ENCODE measurements around the gene MISP.

MISP gene

DNA sequence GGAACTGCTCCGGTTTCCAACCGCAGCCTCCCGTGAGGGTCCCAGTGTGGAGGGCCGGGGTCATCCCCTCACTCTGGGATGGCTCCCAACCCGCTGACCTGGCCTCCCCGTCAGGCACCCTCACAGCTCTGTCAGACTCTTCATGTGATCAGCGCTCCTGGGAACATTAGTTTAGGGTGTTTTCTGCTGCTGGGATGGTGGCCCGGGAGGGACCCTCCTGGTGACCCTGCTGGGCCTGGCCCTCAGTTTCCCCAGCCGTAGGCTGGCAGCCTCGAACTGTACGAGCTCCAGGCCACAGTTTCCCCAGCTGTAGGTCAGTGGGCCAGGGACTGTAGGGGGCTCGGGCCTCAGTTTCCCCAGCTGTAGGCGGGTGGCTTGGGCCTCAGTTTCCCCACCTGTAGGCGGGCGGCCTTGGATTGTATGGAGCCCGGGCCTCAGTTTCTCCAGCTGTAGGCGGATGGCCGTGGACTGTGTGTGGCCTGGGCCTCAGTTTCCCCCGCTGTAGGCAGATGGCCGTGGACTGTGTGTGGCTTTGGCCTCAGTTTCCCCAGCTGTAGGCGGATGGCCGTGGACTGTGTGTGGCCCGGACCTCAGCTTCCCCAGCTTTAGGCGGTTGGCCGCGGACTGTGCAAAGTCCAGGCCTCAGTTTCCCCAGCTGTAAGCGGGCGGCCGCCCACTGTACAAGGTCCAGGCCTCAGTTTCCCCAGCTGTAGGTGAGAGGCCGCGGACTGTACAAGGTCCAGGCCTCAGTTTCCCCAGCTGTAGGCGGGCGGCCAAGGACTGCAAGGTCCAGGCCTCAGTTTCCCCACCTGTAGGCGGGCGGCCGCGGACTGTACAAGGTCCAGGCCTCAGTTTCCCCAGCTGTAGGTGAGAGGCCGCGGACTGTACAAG is 45.0 kb downstream of the MISP start:
- in situ Hi-C loops (cut with HindIII; ENCODE audit: low sequenced_read_pairs): no loop called here

DNA sequence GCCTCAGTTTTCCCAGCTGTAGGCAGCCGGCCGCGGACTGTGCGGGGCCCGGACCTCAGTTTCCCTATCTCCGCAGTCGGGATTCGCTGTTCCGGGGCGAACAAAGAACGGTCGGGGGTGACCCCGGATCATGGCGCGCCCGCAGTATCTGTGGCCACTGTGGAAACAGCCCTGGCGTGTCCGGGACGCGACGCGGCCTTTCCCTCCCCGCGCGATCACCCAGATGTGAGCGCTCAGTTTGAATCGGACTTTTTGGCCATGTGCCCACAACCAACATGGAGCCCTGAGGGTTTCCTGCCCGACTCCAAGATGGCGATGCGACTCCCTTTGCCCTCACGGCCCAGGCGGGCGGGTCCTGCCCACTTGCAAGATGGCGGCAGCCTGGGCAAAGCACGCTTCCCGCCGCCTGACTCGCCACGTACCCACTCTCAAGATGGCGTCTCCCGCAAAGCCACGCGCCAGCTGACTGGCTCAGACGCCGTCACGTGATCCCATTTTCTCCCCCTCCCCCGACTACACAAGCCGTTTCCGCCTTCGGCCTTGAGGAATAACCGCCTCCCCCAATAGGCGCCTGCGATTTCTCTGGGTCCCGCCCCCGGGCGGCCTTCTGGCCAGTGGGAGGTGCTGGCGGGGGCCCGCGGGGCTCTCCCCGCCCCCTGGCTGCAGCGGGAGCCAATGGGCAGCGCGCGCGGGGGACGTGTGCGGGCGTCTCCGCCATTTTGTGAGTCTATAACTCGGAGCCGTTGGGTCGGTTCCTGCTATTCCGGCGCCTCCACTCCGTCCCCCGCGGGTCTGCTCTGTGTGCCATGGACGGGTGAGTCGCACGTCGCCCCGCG is 46.0 kb downstream of the MISP start, which contains the start of gene PTBP1:
Gene PTBP1, plus strand, starts transcription at position 761 of the 836 bp plus-strand sequence. Its CDS starts 46 bp downstream, at position 807.
- in situ Hi-C loops (cut with HindIII; ENCODE audit: low sequenced_read_pairs): no loop called here

DNA sequence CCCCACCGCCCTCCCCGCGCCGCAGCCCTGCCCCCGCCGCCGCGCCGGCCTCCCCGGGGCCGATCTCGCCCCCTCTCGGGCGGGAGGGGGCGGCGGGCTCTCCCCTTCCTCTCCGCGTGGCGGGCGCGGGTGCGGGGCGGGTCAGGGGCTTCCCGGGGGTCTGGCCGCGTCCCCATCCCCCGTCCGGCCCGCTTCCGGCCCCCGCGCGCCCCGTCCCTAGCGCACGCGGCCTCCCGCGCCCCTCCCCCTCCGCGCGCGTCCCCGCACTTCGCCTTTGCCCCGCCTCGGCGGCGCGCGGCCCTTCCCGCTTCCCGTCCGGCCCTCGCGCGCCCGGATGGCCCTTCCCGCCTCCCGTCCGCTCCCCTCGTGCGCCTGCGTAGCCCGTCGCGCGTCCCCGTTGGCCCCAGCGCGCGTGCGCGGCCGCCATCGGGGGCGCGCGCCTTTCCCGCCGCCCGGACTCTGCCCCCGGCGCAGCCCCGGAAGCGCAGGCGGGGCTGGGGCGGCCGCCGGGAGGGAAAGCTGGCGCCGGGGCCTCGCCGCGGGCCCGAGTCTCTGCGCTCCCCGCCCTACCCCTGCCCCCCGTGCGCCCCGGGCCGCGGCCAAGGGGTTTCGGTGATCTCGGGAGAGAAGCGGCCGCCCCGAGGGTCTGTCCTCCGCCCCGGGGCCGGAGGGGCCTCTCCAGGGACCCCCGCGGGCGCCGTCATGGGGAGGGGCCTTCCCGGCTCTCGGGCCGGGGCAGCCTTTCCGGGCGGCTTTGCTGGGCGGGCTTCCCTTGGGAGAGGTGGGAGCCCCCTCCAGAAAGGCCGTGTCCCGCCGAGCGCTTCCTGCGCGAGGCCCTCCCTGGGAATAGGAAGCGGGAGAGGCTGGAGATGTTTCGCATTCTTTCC is 46.9 kb downstream of the MISP start:
- in situ Hi-C loops (cut with HindIII; ENCODE audit: low sequenced_read_pairs): no loop called here

DNA sequence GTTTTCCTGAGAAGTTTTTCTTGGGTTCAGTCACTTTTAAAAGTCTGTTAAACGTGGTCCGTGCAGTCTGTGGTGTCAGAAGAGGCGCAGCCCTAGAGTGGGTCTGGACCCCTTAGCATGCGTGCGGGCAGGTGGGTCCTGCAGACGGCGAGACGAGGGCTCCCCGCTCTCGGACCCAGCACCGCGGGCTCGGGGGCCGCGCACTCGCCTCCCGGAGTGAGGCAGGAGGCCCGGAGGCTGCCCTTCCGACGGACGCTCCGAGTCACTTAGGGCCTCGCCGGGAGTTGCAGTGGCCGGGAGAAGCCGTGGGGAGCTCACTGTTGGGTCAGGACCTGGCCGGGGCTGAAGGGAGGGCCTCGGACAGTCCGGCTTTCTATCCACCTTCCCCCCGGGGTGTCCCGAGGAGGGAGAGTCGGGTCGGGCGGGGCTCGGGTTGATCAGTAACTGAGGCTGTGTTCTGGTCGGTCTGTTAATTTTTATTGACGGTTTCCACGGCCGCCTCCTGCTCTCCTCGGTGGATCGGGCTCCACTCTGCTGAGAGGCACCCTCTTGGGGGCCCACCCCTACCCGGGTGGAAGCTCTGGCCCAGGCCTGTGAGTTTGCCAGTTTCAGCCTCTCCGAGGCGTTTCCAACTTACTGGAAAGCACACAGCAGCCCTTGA is 47.6 kb downstream of the MISP start:
- in situ Hi-C loops (cut with HindIII; ENCODE audit: low sequenced_read_pairs): no loop called here

DNA sequence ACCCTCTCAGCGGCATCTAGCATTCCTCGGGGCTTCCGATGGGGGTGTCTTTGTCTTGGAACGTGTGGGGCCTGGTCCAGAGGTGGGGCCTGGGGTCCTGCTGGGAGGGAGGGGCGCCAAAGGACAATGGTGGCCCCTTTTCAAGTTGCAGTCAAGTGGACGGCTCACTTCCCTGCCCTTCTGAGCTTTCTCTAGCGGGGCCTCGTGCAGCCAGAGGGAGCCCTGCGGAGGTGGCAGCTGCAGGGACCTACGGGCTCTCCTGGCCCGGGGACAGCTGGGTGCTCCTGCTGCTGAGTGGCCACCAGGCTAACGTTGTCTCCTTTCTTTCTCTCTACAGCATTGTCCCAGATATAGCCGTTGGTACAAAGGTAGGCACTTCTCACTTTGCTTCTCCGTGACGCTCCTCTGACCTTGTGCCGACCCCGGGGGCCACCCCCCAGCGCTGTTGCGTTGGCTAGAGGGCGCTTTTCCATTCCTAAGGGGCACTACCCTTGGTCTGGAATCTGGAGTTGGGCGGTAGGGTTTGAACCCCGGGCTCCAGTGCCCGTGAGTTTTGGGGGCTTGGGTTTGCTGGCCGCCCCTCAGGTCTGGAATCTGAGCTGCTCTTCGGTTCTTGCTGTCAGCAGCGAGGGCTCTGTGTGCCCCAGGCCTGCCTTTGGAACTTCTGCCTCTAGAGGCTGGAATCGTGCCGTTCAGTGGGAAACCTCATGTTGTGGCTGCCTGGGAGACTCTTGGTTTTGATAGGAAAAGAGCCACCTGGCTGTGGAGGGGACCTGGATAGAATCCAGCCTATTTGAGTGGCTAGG is 48.4 kb downstream of the MISP start:
- in situ Hi-C loops (cut with HindIII; ENCODE audit: low sequenced_read_pairs): no loop called here

DNA sequence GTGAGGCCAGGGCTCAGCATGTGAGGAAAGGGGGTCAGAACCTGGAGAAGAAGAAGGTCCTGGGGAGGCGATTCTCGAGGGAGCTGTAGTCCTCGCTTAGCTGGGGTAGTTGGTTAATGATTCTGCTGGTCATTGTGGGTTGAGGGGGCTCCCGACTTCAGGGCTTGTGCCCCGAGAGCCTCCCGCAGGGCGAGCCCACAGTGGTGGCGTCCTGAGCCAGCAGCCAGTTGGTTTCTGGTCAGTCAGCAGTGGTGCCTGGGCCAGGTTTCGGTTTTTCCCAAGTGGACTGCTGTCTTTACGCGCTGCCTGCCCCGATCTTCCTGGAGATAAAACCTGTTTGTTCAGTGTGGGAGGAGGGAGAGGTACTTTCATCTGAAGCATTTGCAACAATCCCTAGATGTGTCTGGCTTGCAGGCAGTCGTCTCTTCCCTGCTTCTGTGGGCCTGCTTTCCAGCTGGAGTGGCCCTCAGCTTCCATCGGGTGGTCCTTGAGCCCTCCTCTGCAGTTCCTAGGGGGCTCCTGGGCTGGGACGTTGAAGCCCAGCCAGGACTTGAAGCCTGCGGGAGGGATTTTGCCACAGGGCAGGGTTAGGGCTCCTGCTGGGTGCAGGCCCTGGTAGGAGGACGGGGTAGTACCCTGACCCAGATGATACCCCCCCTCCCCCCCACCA is 49.6 kb downstream of the MISP start:
- in situ Hi-C loops (cut with HindIII; ENCODE audit: low sequenced_read_pairs): no loop called here

DNA sequence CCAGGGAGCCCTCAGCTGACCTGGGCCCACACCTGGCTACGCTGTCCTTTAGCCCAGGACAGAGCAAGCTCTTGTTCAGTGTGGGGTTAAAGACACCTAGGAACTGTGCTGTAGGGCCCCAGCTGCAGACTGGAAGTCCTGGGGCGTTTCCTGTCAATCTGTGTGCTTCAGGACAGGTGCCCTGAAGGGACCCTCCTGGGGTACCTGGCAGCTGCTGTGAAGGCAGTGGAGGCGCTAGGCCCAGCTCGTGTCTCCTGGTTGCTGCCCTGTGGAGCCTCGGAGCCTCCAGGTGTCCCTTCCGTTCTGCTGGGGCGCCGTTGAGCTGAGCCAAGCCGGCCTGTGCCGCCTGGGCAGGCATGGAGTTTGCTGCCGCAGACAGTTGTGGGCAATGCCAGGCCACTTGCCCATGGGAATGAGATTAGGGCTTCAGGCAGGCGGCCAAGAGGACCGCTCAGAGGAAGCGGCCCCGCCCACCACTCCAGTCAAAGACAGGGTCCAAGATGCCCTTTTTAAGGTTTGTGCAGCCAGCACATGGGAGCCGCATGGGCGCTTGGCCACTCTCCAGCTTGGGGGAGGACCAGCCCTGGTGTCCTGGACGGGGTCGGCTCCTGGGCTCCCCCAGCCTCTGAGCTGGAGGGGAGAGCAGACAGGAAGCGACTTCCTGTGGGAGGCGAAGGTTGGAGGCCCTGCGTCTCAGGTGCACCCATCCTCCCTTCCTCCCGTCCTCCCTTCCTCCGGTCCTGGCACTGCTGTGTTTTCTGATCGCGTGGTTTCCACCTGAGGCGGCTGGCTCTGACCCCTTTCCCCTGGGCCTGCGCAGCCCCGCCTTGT is 50.3 kb downstream of the MISP start:
- in situ Hi-C loops (cut with HindIII; ENCODE audit: low sequenced_read_pairs): no loop called here

DNA sequence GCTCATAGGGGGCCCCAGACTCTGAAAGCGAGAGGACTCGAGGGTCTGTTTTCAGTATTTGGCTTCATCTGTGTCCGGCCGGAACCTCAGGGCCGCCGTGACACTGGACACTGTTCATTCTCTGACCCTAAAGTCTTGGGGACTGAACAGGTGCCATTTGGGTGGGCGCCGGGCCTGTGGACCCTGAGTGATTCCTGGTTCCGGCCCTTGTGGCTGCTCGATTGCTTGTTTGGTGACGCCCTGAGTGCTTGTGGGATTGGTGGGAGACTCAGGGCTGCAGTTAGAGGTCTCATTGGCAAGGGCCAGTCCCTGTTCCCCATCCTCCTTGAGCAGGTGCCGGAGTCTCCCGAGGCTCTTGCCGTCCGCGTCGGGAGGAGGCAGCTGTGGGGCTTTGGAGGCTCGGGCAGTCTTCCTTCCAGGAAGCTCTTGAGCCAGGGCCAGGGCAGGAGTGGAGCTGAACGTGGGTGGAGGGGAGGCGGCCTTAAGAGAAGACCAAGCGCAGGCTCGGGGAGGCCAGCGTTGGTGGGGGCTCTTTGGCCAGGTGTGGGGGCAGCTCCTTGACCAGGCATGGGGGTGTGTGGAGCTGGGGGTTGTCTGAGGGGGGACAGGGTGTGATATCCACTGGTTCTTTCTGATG is 51.1 kb downstream of the MISP start:
- in situ Hi-C loops (cut with HindIII; ENCODE audit: low sequenced_read_pairs): no loop called here

DNA sequence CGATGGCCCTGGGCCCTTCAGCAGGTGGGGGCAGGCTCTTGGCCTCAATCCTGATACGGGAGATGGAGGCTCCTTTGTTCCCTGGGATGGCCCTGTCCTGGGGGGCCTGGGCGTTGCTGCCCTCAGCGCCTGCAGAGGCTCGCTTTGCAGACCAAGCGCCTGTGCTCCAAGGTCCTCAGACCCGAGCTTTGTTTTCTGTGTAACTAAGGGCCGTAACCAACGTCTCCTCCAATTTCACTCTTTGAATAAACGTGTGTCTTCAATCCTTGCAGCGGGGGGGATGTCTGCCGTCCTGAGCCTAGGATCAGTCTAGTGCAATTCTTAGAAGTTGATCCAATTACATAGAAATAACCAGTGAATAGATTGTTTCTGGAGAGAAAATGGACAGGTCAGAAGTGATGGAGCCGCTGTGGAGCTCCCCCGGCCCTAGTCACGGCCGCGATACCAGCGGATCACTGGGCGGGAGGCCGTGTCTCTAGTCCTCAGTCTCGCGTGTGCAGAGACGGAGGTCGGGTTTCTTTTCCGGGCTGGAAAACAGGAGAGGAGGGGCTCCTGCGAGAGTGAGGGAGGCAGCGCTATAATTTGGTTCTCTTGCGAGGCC is 51.7 kb downstream of the MISP start:
- in situ Hi-C loops (cut with HindIII; ENCODE audit: low sequenced_read_pairs): no loop called here

DNA sequence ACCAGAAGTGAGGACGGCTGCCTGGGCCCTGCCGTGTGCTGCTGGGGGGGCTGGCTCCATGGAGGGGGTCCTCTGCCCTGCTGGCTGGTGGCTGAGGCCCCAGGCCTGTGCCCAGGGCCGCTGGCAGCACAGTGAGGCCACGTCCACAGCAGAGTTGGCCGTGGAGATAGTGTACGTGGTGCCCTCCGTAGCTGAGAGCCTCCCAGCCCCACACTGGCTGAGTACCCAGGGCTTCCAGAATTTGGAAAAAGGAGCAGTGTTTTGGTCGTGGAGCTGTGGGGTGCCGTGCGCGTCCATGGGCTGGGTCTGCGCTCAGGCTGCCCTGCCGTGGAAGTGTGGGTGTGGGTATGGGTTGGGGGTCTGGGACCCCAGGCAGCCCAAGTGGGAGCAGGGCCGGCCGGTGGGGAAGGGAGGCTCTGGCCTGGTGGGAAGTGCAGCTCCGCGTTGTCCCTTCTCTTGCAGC is 52.2 kb downstream of the MISP start:
- in situ Hi-C loops (cut with HindIII; ENCODE audit: low sequenced_read_pairs): no loop called here

DNA sequence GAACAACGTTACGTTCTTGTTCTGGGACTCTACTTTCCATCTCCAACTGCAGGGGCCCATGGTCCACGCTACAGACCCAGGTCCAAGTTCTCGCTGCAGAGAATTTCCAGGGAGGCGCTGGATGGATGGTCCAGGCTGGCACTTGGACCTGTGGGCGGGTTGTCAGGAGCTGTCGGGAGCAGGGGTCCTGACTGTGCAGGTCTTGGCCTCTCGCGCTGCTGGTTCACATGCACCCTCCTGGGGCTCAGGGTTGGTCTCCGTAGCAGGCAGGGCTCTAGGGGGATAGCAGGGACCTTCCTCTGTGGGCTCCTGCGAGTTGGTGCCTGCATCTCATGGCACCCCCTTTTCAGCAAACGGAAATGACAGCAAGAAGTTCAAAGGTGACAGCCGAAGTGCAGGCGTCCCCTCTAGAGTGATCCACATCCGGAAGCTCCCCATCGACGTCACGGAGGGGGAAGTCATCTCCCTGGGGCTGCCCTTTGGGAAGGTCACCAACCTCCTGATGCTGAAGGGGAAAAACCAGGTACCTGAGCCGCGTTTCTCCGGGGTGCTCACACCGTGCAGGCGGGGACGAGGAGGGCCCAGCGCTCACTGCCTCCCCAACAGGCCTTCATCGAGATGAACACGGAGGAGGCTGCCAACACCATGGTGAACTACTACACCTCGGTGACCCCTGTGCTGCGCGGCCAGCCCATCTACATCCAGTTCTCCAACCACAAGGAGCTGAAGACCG is 52.9 kb downstream of the MISP start:
- in situ Hi-C loops (cut with HindIII; ENCODE audit: low sequenced_read_pairs): no loop called here

DNA sequence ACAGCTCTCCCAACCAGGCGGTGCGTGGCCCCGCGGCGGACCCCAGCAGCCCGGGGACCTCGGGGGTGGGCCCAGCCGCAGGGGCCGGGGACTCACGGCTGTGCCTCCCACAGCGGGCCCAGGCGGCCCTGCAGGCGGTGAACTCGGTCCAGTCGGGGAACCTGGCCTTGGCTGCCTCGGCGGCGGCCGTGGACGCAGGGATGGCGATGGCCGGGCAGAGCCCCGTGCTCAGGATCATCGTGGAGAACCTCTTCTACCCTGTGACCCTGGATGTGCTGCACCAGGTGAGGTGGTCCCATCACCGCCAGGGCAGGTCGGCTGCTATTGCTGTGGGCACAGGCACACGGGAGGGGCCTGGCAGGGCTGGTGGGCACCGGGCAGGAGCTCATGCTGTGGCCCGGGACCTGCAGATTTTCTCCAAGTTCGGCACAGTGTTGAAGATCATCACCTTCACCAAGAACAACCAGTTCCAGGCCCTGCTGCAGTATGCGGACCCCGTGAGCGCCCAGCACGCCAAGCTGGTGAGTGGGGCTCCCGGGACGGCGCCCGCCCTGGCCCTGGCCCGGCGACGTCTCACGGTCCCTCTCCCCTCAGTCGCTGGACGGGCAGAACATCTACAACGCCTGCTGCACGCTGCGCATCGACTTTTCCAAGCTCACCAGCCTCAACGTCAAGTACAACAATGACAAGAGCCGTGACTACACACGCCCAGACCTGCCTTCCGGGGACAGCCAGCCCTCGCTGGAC is 53.7 kb downstream of the MISP start:
- in situ Hi-C loops (cut with HindIII; ENCODE audit: low sequenced_read_pairs): no loop called here

DNA sequence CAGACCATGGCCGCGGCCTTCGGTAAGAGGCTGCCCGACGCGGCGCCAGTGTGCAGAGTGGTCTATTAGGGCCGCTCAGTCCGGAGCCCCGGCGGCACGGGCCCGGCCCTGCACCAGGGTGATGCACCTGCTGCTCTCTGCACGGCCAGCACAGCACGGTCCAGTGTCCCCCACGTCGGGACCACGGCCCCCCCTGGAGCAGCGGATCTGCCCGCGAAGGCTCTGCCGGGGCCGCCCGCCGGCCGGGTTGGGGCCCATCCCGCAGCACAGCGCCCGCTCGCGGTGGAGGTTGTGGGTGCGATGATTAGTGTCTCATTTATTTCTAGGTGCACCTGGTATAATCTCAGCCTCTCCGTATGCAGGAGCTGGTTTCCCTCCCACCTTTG is 54.2 kb downstream of the MISP start:
- in situ Hi-C loops (cut with HindIII; ENCODE audit: low sequenced_read_pairs): no loop called here

DNA sequence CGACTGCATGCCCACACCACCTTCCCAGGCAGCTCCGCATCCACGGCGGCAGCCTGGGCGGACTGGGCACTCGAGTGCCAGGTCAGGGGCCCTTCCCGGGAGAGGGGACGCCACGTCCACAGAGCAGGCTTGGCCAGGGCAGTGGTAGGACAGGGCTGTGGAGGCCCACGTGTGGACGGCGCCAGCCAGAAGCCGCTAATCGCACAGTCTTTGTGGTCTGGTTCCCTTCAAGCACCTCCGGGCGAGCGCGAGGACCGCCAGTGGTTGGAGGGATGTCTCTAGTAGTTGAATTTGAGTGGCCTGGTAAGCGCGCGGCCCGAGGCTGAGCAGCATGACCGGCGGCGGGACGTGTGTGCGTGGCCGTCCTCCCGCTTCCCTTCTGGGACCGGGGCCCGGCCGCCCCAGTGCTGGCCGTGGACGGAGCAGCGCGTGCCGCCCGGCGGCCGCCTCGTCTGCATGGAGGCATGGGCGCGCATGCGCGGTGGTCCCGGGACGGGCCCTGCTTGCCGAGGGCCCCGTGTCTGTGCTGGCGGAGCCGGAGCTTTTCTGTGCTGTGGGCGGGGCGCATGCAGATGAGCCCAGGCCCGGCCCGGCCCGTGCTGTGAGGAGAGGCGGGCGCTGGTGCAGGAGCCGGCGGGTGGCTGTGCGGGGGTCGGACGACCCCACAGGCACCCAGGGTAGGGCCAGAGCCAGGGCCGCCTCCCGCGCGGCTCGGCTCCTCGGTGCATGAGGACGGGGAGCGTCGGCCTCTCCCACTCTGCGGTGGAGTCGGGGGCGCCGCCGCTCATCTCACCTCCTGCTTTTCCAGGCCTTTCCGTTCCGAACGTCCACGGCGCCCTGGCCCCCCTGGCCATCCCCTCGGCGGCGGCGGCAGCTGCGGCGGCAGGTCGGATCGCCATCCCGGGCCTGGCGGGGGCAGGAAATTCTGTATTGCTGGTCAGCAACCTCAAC is 55.0 kb downstream of the MISP start:
- in situ Hi-C loops (cut with HindIII; ENCODE audit: low sequenced_read_pairs): no loop called here

Data from DLD1 (cell line).